ENCODE results near the gene RABGAP1L. TPM values are rescaled to one million over a fixed set of nuclear protein-coding genes. Genes with fewer than 3 reads are reported as not detected.

The RABGAP1L gene
- total and polyA plus RNA-seq, 10 of the 15 experiments (the other 5 are each of a cell fraction or from before 2014, with no cell fraction given): 5.8 to 194 (median 113) TPM

DNA sequence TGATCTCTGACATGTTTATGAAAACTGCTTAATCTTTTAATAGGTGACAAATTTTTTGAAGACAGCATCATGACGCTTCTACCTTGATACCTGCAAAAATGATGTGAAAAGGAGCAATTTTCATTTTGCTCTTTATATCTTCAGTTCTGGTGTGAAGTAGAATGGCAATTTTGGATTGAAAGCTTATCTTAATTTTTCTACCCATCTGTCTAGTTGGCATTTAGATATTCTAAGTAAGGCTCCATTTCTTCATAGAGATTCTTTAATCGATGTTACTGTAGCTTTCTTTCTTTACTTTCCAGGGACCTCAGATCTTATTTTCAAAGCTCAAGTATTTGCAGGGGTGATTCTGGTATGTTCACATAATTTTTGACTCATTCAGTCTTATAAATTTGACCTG is 256.2 kb downstream of the RABGAP1L start:
- Histone ChIP-seq H3K27me3 (replicated peaks in 1 of 2; ENCODE audit: control insufficient read depth in 2 of 2, insufficient read depth in 2 of 2, low read length in 1 of 2) (no peaks in the 10 kb centered on the region), H3K9ac (ENCODE audit: control insufficient read depth, insufficient read depth, low read length) (no peak overlapping the region), H3K79me2 (ENCODE audit: control insufficient read depth, insufficient read depth, low read length) (no peaks in the 10 kb centered on the region; the same call in 1 of the 2 replicates), H3K4me2 (ENCODE audit: control insufficient read depth, insufficient read depth) (no peak overlapping the region), H3K27ac (ENCODE audit: control insufficient read depth, insufficient read depth) (no peak overlapping the region), H4K20me1 (ENCODE audit: control insufficient read depth, insufficient read depth) (no peaks in the 10 kb centered on the region), H2AFZ (ENCODE audit: control insufficient read depth, low read depth, low read length) (no peak overlapping the region), H3K4me3 (no peak overlapping the region), H3K9me3 (replicated peaks; ENCODE audit: control insufficient read depth, insufficient read depth, low read length) (no peaks in the 10 kb centered on the region; the same call in 2 of the 3 replicates), H3K4me1 (ENCODE audit: control insufficient read depth, insufficient read depth, low read length) (no peaks in the 10 kb centered on the region), H3K36me3 (ENCODE audit: control insufficient read depth in 2 of 2, insufficient read depth in 2 of 2, low read length in 1 of 2) (no peaks in the 10 kb centered on the region)
- intact Hi-C loops (cut with micrococcal nuclease; ENCODE audit: unreplicated experiment): loop anchor here (10.0 kb wide), 1 partner anchor 309 kb away; no protein-coding TSS in a partner anchor
- ATAC-seq (no peak), DNase-seq (ENCODE audit: low read depth, low spot score) (no peak), FAIRE-seq (no peak)
- ChIA-PET POLR2A (no interaction called here), SMC1A (ENCODE audit: uncharacterized antibody, unreplicated experiment) (interaction anchor here (0.6 to 1.3 kb wide), 2 partner anchors 13 to 331 kb away, joined by 3 to 4 read pairs; no protein-coding TSS in a partner anchor), RAD21 (ENCODE audit: unreplicated experiment) (interaction anchor here (1.6 kb wide), 1 partner anchor 153 kb away, joined by 6 read pairs; no protein-coding TSS in a partner anchor), CTCF (no interaction called here)
- in situ Hi-C loops (cut with MboI): no loop called here
- BruUV-seq (replicated peaks): no TSS peak
- 79% methylated on average over 2 of the region's 2 CpGs for WGBS (ENCODE audit: insufficient coverage, insufficient replicate concordance, low lambda C conversion rate, missing lambda C conversion rate)
- TF ChIP-seq YBX1 (IDR thresholded peaks at IDR 0.05) (no peak), SMARCA5 (IDR thresholded peaks at IDR 0.05) (no peak), TAF1 (IDR thresholded peaks at IDR 0.05; ENCODE audit: borderline replicate concordance, low read depth, low read length) (no peak), POLR2AphosphoS2 (IDR thresholded peaks at IDR 0.05; ENCODE audit: low read depth, low read length) (no peak), ZNF207 (IDR thresholded peaks at IDR 0.05; ENCODE audit: borderline replicate concordance) (no peak), BRCA1 (IDR thresholded peaks at IDR 0.05; ENCODE audit: low read depth, low read length) (no peak), DPF2 (IDR thresholded peaks at IDR 0.05) (no peak), RFX5 (IDR thresholded peaks at IDR 0.05; ENCODE audit: low read depth, low read length) (no peak), SMC3 (IDR thresholded peaks at IDR 0.05; ENCODE audit: borderline replicate concordance, low read length) (no peak), CHD4 (IDR thresholded peaks at IDR 0.05) (no peak)
- TF ChIP-seq, protein P1, sequence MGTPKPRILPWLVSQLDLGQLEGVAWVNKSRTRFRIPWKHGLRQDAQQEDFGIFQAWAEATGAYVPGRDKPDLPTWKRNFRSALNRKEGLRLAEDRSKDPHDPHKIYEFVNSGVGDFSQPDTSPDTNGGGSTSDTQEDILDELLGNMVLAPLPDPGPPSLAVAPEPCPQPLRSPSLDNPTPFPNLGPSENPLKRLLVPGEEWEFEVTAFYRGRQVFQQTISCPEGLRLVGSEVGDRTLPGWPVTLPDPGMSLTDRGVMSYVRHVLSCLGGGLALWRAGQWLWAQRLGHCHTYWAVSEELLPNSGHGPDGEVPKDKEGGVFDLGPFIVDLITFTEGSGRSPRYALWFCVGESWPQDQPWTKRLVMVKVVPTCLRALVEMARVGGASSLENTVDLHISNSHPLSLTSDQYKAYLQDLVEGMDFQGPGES (IDR thresholded peaks at IDR 0.05): no peak
- TF ChIP-seq, protein P2, sequence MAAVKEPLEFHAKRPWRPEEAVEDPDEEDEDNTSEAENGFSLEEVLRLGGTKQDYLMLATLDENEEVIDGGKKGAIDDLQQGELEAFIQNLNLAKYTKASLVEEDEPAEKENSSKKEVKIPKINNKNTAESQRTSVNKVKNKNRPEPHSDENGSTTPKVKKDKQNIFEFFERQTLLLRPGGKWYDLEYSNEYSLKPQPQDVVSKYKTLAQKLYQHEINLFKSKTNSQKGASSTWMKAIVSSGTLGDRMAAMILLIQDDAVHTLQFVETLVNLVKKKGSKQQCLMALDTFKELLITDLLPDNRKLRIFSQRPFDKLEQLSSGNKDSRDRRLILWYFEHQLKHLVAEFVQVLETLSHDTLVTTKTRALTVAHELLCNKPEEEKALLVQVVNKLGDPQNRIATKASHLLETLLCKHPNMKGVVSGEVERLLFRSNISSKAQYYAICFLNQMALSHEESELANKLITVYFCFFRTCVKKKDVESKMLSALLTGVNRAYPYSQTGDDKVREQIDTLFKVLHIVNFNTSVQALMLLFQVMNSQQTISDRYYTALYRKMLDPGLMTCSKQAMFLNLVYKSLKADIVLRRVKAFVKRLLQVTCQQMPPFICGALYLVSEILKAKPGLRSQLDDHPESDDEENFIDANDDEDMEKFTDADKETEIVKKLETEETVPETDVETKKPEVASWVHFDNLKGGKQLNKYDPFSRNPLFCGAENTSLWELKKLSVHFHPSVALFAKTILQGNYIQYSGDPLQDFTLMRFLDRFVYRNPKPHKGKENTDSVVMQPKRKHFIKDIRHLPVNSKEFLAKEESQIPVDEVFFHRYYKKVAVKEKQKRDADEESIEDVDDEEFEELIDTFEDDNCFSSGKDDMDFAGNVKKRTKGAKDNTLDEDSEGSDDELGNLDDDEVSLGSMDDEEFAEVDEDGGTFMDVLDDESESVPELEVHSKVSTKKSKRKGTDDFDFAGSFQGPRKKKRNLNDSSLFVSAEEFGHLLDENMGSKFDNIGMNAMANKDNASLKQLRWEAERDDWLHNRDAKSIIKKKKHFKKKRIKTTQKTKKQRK (IDR thresholded peaks at IDR 0.05; ENCODE audit: low read depth, low read length): no peak

All from GM12878 (cell line).